Common myeloid progenitor, CD34-positive (primary cell): ENCODE measurements around the gene GRWD1.

Experiments used
- CTCF ChIA-PET: fragments of 350-600 bp; sonication (Branson Sonifier 250); formaldehyde crosslinking; loops from one replicate; lab custom pipeline; 2021; ENCODE audit warnings: antibody characterized with exemption; lab: Charles Lee
- POLR2A ChIA-PET: fragments of 350-600 bp; sonication (Branson Sonifier 250); formaldehyde crosslinking; loops from one replicate; lab custom pipeline; 2021; ENCODE audit warnings: antibody characterized with exemption; lab: Charles Lee
- DNase-seq, 3 donors: peaks; one replicate each; pipeline versions ENCODE4 v3.0.0 to v3.0.0-alpha.2; 2013
- H3K27ac ChIP-seq, 2 experiments: 1 replicate in 1 of 2; 2 replicates in 1 of 2; pipeline ENCODE4 v1.7.0; 2013; ENCODE audit warnings: inconsistent platforms in 2 of 2, low read length in 2 of 2, mild to moderate bottlenecking in 2 of 2, low read depth in 1 of 2, moderate library complexity in 1 of 2; ENCODE audit not compliant: severe bottlenecking in 2 of 2, insufficient read depth in 1 of 2, poor library complexity in 1 of 2
- H3K27me3 ChIP-seq, 5 experiments: replicated peaks in 2 of 5; 1 replicate in 3 of 5; 2 replicates in 2 of 5; pipeline versions ENCODE4 v1.6.1 to v1.7.0; 2013; ENCODE audit warnings: low read length in 4 of 5, mild to moderate bottlenecking in 2 of 5, moderate library complexity in 2 of 5, inconsistent platforms in 1 of 5; ENCODE audit not compliant: insufficient read depth in 5 of 5, control insufficient read depth in 4 of 5
- H3K36me3 ChIP-seq, 4 experiments: 1 replicate in 2 of 4; 2 replicates in 2 of 4; pipeline versions ENCODE4 v1.6.1 to v1.7.0; 2013; ENCODE audit warnings: low read length in 3 of 4, control low read depth in 1 of 4, mild to moderate bottlenecking in 1 of 4; ENCODE audit not compliant: control insufficient read depth in 4 of 4, insufficient read depth in 4 of 4
- H3K4me1 ChIP-seq, 4 experiments: 1 replicate in 3 of 4; 2 replicates in 1 of 4; pipeline versions ENCODE4 v1.6.1 to v1.7.1; 2013; ENCODE audit warnings: low read length in 3 of 4, mild to moderate bottlenecking in 3 of 4, control low read depth in 1 of 4, inconsistent platforms in 1 of 4, moderate library complexity in 1 of 4; ENCODE audit not compliant: control insufficient read depth in 4 of 4, insufficient read depth in 4 of 4; ENCODE audit errors: control extremely low read depth in 1 of 4
- H3K4me3 ChIP-seq, 7 experiments: 1 replicate in 4 of 7; 2 replicates in 3 of 7; pipeline versions ENCODE4 v1.5.1 to v1.7.0; 2013; ENCODE audit warnings: mild to moderate bottlenecking in 7 of 7, low read length in 6 of 7, moderate library complexity in 6 of 7, inconsistent platforms in 2 of 7, low read depth in 2 of 7, control low read depth in 1 of 7; ENCODE audit not compliant: insufficient read depth in 4 of 7, control insufficient read depth in 1 of 7; ENCODE audit errors: extremely low read depth in 1 of 7
- H3K9me3 ChIP-seq, 5 experiments: 1 replicate in 4 of 5; 2 replicates in 1 of 5; pipeline versions ENCODE4 v1.6.1 to v1.7.1; 2013; ENCODE audit warnings: low read length in 4 of 5, mild to moderate bottlenecking in 2 of 5, inconsistent platforms in 1 of 5, low read depth in 1 of 5, moderate library complexity in 1 of 5; ENCODE audit not compliant: control insufficient read depth in 4 of 5, insufficient read depth in 2 of 5; ENCODE audit errors: control extremely low read depth in 1 of 5
- WGBS: methylation state at CpG from one replicate; pipeline ENCODE4 v1.1.5; 2013; ENCODE audit not compliant: insufficient coverage; 5-methylcytosine and 5-hydroxymethylcytosine counted together

The GRWD1 gene

GRCh38 chr19:48448563-48448962, 2.8 kb downstream of the GRWD1 start:
- peaks cover 0 to 15% (median 10%) of the 10 kb centered on the region in 5 experiments for H3K27me3 ChIP-seq
- H3K4me1 ChIP-seq = peaks cover 3 to 27% (median 27%) of the 10 kb centered on the region in 4 experiments
- no peak for DNase-seq
- no peaks in the 10 kb centered on the region for H3K9me3 ChIP-seq
- H3K4me3 ChIP-seq = no peak overlapping the region
- ChIA-PET POLR2A (no interaction called here), CTCF (interaction anchor here (1.0 to 1.9 kb wide), 2 partner anchors 19 to 41 kb away, joined by 3 to 5 read pairs; no protein-coding TSS in a partner anchor)
- no peak overlapping the region for H3K27ac ChIP-seq
- WGBS = 97% methylated on average over 4 of the region's 4 CpGs
- H3K36me3 ChIP-seq = peaks cover 5 to 57% (median 44%) of the 10 kb centered on the region in 4 experiments

GRCh38 chr19:48450441-48450840, 4.7 kb downstream of the GRWD1 start:
- H3K9me3 ChIP-seq = no peaks in the 10 kb centered on the region
- peaks cover 0 to 9% (median 8%) of the 10 kb centered on the region in 4 experiments for H3K4me1 ChIP-seq
- peaks cover 5 to 74% (median 54%) of the 10 kb centered on the region in 4 experiments for H3K36me3 ChIP-seq
- ChIA-PET POLR2A (no interaction called here), CTCF (no interaction called here)
- no peaks in the 10 kb centered on the region for H3K27me3 ChIP-seq
- no peak for DNase-seq
- no peak overlapping the region for H3K4me3 ChIP-seq
- 97% methylated on average over 23 of the region's 23 CpGs for WGBS
- no peak overlapping the region for H3K27ac ChIP-seq

- DNase-seq = no peak
- H3K36me3 ChIP-seq = peaks cover 5 to 78% (median 58%) of the 10 kb centered on the region in 4 experiments
- H3K9me3 ChIP-seq = no peaks in the 10 kb centered on the region
- no peak overlapping the region for H3K27ac ChIP-seq
- no peaks in the 10 kb centered on the region for H3K27me3 ChIP-seq
- ChIA-PET POLR2A (no interaction called here), CTCF (no interaction called here)
- H3K4me1 ChIP-seq = peaks cover 0 to 8% (median 7%) of the 10 kb centered on the region in 4 experiments
- WGBS = 93% methylated on average over 15 of the region's 15 CpGs
- no peak overlapping the region for H3K4me3 ChIP-seq
Observed at GRCh38 chr19:48450863-48451262, 5.1 kb downstream of the GRWD1 start.

GRCh38 chr19:48451624-48452023, 5.8 kb downstream of the GRWD1 start:
- H3K9me3 ChIP-seq = no peaks in the 10 kb centered on the region
- ChIA-PET CTCF (no interaction called here), POLR2A (no interaction called here)
- DNase-seq = no peak
- H3K27me3 ChIP-seq = no peaks in the 10 kb centered on the region
- peaks cover 5 to 86% (median 64%) of the 10 kb centered on the region in 4 experiments for H3K36me3 ChIP-seq
- WGBS = 98% methylated on average over 12 of the region's 12 CpGs
- no peak overlapping the region for H3K27ac ChIP-seq
- no peak overlapping the region for H3K4me3 ChIP-seq
- H3K4me1 ChIP-seq = peaks cover 0 to 1% (median under 1%) of the 10 kb centered on the region in 4 experiments

- CTCF ChIA-PET = no interaction called here
- WGBS = 96% methylated on average over 31 of the region's 33 CpGs
- DNase-seq = no peak
- H3K9me3 ChIP-seq = no peaks in the 10 kb centered on the region
- no peaks in the 10 kb centered on the region for H3K27me3 ChIP-seq
- H3K4me1 ChIP-seq = no peaks in the 10 kb centered on the region
- peaks cover 5 to 91% (median 65%) of the 10 kb centered on the region in 4 experiments for H3K36me3 ChIP-seq
- H3K4me3 ChIP-seq = no peak overlapping the region
- POLR2A ChIA-PET = interaction anchor here (0.7 kb wide), 1 partner anchor 22 kb away, joined by 3 read pairs; no protein-coding TSS in a partner anchor
- no peak overlapping the region for H3K27ac ChIP-seq
Observed at GRCh38 chr19:48452289-48453190, 6.8 kb downstream of the GRWD1 start.

- Histone ChIP-seq H3K27me3 (no peaks in the 10 kb centered on the region), H3K36me3 (peaks cover 4 to 76% (median 55%) of the 10 kb centered on the region in 4 experiments), H3K4me3 (no peak overlapping the region), H3K9me3 (no peaks in the 10 kb centered on the region), H3K4me1 (no peaks in the 10 kb centered on the region), H3K27ac (no peak overlapping the region)
- ChIA-PET POLR2A (interaction anchor here (0.6 kb wide), 1 partner anchor 48 kb away, joined by 3 read pairs; no protein-coding TSS in a partner anchor), CTCF (no interaction called here)
- DNase-seq = no peak
- 96% methylated on average over 16 of the region's 22 CpGs for whole genome bisulfite sequencing
Observed at GRCh38 chr19:48454150-48454730, 8.5 kb downstream of the GRWD1 start.
